SK-N-MC (cell line): ENCODE data around the gene CFAP74.

Source experiments
- EZH2 ChIP-seq: fragments of 200-600 bp; sonication (generic); IDR thresholded peaks from one replicate; pipeline ENCODE4 v1.6.1; 2017; ENCODE audit warnings: antibody characterized with exemption
- POLR2AphosphoS5 ChIP-seq: IDR thresholded peaks from 2 replicates; pipeline ENCODE4 v1.6.1; 2012; ENCODE audit warnings: mild to moderate bottlenecking, low read depth, low read length, borderline replicate concordance

GRCh38 chr1:1967879-1968278 is 35.7 kb downstream of the CFAP74 start:
- TF ChIP-seq POLR2AphosphoS5 (no peak), EZH2 (no peak)
